Raji (cell line): Measurements from ENCODE around the gene PPM1L.

Experiments used
- POLR2A ChIP-seq: IDR thresholded peaks from 2 replicates; pipeline ENCODE4 v1.6.1; 2011; ENCODE audit warnings: low read depth, low read length, control low read depth; ENCODE audit not compliant: insufficient read depth

The PPM1L gene

DNA sequence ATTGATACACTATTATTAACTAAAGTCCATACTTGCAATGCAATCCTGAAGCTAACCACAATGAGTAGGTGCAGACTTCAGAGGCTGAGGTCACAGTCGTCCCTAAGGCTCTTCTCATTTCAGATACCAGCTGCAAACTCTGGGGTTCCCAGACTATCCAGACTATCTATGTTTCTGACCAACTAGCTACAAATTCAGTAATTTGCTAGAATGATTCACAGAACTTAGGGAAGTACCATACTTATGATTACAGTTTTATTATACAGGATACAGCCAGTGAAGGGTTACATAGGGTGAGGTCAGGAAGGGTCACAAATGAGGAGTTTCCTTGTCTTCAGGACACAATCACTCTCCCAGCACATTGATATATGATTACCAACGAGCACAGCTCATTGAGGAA lies 36.5 kb downstream of the PPM1L start:
- TF ChIP-seq POLR2A = no peak

DNA sequence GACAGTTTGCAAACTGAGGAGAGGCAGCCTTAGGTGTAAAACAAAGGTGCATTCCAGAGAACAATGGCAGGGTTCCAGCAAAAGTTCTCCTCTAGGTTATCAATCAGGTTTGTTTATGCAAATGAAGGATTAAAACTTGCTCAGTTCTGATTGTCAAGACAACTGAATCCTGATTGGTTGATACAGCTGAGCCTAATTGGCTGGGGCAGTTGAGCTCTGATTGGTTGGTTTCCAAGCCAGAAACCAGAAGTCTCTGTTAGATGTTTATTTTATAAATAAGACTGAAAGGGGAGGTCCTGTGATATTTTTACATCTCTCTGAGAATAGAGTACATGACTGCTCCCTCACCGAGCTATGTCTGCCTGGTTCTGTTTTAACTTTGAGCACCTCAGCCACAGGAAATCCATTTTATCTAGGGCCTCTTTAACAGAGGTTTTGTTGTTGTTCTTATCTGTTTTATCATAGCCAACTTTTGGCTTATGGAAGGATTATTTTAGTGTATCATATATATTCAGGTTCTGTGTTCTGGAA lies 37.8 kb downstream of the PPM1L start:
- no peak for TF ChIP-seq POLR2A

DNA sequence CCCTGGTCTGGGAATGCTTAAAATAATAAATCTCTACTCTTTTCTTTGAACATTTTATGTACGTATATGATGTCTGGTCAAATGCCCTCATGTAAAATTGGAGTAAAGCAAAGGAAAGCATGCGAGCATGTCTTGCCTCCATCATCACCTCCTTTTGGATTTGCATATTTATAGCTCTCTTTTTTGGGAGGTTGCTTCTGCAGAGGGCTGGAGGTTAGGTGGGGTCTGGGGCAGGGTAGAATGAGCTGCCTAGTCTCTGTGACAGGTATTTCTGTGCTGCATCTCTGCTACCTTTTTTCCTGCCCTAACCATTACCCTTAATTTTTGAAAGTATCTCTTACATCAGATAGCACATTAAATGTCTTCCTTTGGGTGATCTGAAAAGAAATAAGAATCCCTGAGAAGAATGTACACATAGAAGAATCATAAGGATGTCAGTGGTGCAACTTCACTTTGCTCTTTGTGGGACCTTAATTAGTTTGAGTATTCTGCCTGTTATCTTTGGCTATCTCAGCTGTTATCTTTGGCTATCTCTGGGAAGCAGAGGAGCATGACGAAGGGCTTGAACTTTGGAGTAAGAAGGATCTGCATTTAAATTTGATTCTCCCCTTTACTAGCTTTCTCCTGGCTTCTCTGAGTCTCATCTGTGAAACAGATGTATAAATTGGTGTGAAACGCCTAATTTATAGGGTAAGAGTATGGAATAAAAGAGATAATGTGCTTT lies 40.2 kb downstream of the PPM1L start:
- TF ChIP-seq POLR2A = no peak

DNA sequence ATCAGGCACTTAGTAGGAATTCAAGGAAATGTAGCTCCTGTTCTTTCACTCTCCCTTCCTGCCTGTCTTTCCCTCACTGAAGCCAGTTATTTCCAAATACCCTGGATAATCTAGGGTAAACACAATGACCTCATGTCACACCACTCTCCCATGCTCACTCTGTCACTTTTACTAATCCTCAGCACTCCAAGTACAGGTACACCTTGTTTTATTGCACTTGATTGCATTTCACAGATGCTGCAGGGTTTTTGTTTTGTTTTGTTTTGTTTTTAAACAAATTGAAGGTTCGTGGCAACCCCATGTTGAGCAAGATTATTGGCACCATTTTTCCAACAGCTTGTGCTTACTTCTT lies 40.8 kb downstream of the PPM1L start:
- no peak for TF ChIP-seq POLR2A

DNA sequence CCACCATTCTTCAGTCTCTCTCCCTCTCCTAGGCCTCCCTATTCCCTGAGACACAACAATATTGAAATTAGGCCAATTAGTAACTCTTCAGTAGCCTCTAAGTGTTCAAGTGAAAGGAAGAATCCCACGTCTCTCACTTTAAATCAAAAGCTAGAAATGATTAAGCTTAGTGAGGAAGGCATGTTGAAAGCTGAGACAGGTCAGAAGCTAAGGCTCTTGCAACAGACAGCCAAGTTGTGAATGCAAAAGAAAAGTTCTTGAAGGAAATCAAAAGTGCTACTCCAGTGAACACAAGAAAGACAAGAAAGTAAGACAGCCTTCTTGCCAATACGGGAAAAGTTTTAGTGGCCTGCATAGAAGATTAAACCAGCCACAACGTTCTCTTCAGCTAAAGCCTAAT lies 41.3 kb downstream of the PPM1L start:
- TF ChIP-seq POLR2A = no peak

DNA sequence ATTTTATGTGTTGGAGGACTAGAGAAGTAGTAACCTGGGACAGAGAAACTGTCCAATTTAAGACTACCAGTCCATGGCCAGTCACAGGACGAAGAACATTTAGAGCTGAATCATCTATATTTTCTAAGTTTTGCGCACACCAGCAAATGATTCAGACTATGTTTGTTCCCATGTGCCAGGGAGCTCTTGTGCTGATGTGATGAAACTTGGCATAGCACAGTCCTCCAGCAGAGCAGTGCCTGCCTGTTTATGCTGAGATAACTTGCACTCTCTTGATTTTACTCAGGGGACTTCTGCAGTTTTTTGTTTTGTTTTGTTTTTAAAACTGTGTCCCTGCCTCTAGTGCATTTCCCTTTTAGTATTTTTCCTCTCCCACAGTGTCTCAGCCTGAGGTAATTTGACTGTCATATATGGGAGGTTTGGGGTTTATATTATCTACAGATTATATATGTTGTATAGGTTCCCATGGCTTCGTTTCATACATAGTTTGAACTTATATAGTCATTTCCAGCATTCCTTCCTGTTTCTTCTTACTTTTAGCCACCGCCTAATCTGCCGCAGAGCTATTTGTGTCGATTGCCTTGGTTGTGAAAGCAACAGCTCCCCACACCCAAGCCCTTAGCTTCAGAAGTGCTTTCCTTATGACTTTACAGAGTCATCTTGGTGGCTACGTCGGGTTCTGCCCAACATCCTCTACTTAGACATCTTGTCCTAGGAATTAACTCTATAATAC lies 45.5 kb downstream of the PPM1L start:
- TF ChIP-seq POLR2A = 0 out of 2 replicates have a peak, but pooled peaks have one; percentile 35

DNA sequence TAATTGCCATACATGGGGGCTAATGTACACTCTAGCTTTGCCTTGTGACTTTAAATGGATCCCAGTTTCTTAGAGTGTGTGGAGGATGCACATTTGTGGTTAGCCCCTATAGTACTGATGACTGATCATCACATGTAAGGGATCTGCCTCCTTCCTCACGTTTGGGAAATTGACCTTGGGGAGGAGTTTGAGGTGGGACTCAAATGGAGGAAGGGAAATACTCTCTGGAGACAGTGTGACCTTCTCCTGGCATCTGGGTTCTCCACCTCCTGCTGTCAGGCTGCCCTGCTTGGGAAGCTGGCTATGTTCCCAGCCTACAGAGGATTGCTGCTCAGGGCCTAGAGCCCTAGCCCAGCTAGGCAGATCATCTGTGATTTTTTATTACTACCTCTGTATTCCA lies 48.7 kb downstream of the PPM1L start:
- no peak for TF ChIP-seq POLR2A

DNA sequence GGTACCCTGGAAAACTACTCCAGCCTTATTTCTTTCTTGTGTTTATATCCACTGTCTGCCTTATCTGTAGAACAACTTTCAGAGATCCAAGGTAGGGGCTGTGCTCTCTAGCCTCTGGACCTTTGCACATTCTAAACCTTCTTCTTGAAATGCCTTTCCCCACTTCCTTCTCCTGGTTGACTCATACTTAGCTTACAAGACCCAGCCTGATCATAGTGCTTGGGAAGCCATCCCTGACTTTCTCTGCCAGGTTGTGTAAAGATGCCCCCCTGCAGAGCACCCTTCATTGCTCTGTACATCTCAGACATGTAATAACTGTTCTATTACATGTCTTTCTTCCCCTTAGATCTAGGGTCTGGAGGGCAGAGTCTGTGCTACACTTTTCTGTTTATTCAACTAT lies 50.1 kb downstream of the PPM1L start:
- no peak for TF ChIP-seq POLR2A

DNA sequence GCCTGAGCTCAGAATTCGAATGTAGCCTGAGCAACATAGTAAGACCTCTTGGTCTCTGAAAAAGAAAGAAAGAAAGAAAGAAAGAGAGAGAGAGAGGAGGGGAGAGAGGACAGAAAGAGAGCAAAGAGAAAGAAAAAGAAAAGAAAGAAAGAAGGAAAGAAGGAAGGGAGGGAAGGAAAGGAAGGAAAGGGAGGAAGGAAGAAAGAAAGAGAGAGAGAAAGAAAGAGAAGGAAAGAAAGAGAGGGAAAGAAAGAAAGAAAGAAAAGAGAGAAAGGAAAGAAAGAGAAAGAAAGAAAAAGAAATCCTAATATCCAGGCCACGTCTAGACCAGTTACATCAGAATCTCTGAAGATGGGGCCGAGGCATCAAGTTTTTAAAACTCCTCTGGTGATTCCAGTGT lies 50.7 kb downstream of the PPM1L start:
- TF ChIP-seq POLR2A = no peak

DNA sequence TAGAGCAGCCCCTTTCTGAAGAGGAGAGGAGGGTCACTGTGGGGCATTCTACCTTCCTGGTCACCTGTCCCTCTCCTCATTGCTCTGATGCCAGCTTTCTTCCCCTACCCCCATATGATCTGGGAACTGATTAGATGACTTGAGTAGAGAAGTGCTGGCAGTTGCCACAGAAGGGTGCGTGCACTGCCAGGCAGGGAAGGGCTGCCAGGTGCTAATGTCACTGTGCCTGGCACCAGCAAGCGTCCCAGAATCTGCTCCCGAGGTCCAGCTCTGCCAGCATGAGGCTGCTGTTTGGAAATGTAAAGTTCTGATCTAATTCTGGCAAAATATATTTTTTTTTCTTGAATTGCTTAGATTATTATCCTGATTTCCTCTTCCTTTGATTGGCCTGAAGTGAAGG lies 52.8 kb downstream of the PPM1L start:
- TF ChIP-seq POLR2A = no peak

DNA sequence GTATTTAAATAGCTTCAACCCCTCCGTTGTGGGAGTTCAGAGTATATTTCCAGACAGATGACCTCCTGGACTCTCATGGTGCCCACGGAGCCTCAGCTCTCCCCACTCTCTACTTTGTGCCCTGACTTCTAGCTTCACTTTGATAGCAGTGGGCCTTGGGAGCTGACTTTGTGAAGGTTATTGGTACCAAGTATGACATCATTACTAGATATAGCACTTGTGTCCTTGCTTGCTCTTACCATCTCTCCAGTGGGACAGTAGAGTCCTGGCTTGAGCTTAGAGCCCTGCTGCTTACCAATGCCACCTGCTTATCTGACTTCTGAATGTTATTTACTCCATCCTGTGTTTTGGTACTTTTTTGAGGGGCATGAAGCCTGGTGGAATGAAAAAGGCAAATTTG lies 53.4 kb downstream of the PPM1L start:
- TF ChIP-seq POLR2A = no peak

DNA sequence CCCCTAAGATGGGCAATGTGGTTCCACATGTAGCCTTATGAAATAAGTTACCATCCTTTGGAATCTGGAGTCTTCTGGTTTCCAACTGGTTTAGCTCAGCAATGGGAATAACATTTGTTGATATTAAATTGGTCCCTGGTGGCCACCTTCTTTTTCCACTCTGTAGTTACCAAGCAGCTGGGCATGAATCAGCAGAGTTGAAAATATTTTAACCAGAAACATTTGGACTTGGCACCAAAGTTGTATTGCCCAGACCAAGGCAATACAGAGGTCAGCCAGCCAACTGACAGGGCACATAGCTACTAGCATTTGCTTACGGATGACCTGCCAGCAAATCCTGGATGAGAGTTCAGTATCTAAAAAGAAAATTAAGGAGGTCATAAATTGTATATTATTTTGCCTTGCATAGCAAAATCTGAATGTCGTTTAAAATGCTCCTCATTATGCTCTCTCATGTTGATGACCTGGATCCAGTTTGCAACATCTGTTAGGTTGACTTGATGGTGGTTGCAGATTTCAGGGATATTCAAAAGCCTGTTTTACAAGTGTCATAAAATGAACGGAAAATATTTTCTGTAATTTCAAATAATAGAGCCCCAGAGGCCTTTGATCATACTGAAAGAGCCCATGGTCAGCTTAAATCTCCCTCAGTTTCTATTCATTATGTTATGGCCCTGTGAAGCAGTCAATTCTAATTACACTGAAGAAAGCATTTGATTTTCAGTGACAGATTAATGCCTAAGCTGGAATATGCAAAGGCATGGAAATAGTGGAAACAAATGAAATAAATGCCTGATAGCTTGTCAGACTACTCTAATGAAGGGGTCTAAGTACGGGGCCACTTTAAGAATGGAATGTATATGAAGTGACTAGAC lies 54.6 kb downstream of the PPM1L start:
- TF ChIP-seq POLR2A = no peak

DNA sequence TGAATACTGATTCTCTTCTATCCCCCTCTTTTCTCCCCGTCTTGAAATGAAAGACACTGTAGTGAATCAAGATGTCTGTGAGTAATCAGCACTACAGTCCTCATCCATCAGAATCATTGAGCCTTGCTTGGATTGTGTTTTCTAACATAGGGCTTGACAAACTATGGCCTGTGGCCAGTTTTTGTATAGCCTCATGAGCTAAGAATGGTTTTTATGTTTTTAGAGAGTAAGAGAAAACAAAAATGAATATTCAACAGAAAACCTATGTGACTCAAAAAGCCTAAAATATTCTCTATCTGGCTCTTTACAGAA lies 55.2 kb downstream of the PPM1L start:
- no peak for TF ChIP-seq POLR2A

DNA sequence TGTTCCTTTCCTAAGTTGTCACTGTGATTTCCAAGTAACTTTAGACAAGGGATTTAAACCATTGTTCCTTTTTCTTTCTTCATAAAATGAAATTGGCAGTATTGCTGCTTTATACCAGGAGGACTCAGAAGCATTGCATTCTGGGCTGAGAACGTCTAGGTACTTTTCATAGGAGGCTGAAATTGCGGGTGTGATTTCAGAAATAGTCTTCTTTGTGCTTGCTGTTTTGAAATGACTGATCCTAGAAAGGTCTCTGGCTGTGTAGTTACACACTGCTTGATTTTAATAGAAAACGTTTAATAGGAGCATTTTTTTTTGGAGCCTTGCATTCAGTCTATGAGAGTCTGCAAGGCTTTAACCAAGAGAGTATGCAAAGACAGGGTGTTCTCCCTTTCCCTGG lies 56.3 kb downstream of the PPM1L start:
- TF ChIP-seq POLR2A = no peak

DNA sequence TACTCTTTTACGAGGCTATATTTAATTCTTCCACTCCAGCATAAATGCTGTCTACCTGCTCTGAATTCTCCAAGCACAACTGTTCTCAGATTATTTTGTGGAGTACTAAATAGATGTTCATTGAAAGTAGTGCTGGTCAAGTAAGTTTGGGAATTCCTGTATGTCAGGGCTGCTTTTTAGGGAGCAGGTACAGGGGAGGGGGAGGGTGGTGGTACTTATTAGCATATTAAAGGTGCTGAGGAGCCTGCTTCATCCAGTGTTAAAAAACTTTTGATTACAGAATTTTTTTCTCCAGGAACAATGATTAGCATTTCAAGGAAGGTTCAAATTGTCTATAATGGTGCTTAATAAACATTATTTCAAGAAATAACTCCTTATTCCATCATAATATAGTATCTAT lies 59.2 kb downstream of the PPM1L start:
- TF ChIP-seq POLR2A = no peak

DNA sequence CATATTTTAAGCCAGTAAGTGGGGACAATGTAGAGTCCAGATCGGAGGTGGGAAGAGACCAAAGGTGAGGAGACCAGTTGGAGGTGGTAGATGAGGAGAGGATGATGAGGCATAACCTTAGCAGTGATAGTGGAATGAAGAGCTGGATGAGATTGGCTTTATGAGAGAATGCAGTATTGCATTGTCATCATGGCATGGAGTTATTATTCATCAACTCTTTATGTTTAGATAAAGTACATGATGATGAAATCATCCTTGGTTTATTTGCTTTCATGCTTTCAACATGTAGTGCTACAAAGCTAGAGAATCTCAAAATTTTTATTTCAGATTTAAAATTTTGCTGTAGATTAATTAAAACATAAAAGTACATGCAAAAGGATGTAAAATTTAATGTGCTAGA lies 64.0 kb downstream of the PPM1L start:
- TF ChIP-seq POLR2A = no peak
